NT2/D1 (cell line): ENCODE measurements around the gene CANT1.
"Not testable (repeated sequence)": the region's sequence is repeated elsewhere in the genome, so short reads cannot be mapped to it uniquely, and the experiment has no call there.

ENCODE experiments used
- DNase-seq: peaks from one replicate; pipeline ENCODE4 v3.0.0-alpha.2; 2011; ENCODE audit warnings: low read depth, low spot score
- H3K27me3 ChIP-seq: 2 replicates; pipeline ENCODE4 v1.6.0; 2011; ENCODE audit warnings: mild to moderate bottlenecking; ENCODE audit not compliant: insufficient read length, insufficient read depth
- H3K36me3 ChIP-seq: 2 replicates; pipeline ENCODE4 v1.6.1; 2011; ENCODE audit warnings: mild to moderate bottlenecking, low read length, mixed read lengths; ENCODE audit not compliant: insufficient read depth, insufficient read length
- H3K4me1 ChIP-seq: 2 replicates; pipeline ENCODE4 v1.5.1; 2011; ENCODE audit not compliant: insufficient read depth, insufficient read length
- H3K4me3 ChIP-seq: 2 replicates; pipeline ENCODE4 v1.5.1; 2011; ENCODE audit warnings: low read depth; ENCODE audit not compliant: insufficient read length
- H3K9ac ChIP-seq: 2 replicates; pipeline ENCODE4 v1.6.0; 2011; ENCODE audit warnings: low read depth; ENCODE audit not compliant: insufficient read length
- H3K9me3 ChIP-seq: 2 replicates; pipeline ENCODE4 v1.5.1; 2011; ENCODE audit warnings: mild to moderate bottlenecking, low read length; ENCODE audit not compliant: insufficient read depth
- SUZ12 ChIP-seq: IDR thresholded peaks from 2 replicates; pipeline ENCODE4 v1.6.1; 2011; ENCODE audit not compliant: insufficient read length, insufficient read depth; ENCODE audit errors: extremely low read depth
- YY1 ChIP-seq: IDR thresholded peaks from 2 replicates; pipeline ENCODE4 v1.6.1; 2011; ENCODE audit not compliant: insufficient read length, insufficient read depth
- ZNF274 ChIP-seq: IDR thresholded peaks from 2 replicates; pipeline ENCODE4 v1.6.1; 2011; ENCODE audit warnings: mild to moderate bottlenecking, low read depth, low read length

CANT1 gene

DNA sequence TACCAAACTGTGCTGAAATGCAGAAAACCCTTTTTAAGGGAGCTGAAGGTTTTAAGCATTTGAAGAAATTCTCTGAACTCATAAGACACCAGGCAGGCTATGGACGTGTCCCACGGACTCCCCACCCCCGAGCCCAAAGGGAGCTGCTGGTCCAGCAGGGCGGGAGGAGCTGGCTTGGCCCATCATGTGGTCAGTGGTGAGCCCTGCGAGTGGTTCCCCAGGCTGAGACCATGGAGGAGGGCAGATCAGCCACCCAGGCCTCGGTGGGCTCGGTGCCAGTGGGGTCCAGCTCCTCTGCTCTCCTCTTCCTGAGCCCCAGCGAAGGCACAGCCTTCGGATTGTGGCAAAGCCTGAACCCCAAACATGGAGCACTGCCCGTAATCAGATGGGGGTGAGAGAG, 56.9 kb downstream of the CANT1 start:
- no peak for DNase-seq
- Histone ChIP-seq H3K27me3 (peaks cover 2% of the 10 kb centered on the region), H3K4me1 (peaks cover 16% of the 10 kb centered on the region), H3K4me3 (no peak overlapping the region), H3K9me3 (peaks cover 25% of the 10 kb centered on the region), H3K9ac (no peak overlapping the region), H3K36me3 (no peaks in the 10 kb centered on the region)
- no peak for TF ChIP-seq ZNF274
- no peak for TF ChIP-seq SUZ12
- TF ChIP-seq YY1 = no peak

DNA sequence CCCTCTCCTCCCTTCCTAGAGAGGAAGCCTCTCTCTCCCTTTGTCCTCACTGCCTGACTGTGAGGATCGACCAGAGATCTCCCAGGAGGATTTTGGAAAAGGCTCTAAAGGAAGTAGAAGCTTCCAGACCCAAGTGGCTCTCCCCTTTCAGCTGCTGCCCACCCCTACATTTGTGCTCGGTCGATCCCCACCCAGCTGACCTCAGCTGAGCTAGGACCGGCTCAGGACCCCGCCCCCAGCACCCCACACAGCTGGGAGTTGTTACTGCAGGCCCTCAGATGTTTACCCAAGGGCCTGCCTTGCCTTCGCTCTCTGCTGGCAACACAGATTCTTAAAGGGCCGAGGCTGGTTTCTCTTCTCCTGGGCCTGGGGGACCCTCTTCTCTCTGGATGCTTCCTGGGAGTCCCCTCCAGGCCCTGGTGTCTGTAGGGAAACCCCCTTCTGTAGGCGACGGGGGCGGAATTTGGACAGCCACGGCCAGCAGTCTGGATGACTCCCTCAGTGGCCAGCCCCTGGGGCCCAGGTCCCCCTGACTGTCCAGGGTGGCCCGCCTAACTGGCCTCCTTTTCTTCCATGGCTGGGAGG, 57.5 kb downstream of the CANT1 start:
- H3K36me3 ChIP-seq = no peaks in the 10 kb centered on the region
- TF ChIP-seq ZNF274 = no peak
- no peak for TF ChIP-seq SUZ12
- no peak for TF ChIP-seq YY1
- H3K4me1 ChIP-seq = peaks cover 18% of the 10 kb centered on the region
- H3K9ac ChIP-seq = no peak overlapping the region
- H3K27me3 ChIP-seq = peaks cover 2% of the 10 kb centered on the region
- no peak for DNase-seq
- H3K9me3 ChIP-seq = peaks cover 25% of the 10 kb centered on the region
- H3K4me3 ChIP-seq = no peak overlapping the region

DNA sequence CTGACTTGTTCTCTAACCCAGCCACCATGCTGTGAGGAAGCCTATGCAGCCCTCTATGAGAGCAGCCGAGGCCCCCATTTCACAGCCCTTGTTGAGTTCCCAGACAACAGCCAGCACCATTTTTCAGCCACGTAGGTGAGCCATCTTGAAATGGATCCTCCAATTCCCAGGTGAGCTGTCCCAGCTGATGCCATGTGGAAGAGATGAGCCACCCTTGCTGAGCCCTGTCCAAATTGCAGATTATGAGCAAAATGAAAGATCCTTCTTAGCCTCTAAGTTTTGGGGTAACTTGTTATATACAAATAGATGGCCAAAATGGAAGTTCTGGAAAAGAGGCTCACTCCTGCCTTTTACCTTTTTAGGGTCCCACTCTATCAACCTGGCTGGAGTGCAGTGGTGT, 58.7 kb downstream of the CANT1 start:
- H3K9me3 ChIP-seq = peaks cover 25% of the 10 kb centered on the region
- no peaks in the 10 kb centered on the region for H3K36me3 ChIP-seq
- no peak overlapping the region for H3K9ac ChIP-seq
- TF ChIP-seq ZNF274 = no peak
- TF ChIP-seq YY1 = no peak
- TF ChIP-seq SUZ12 = no peak
- peaks cover 2% of the 10 kb centered on the region for H3K27me3 ChIP-seq
- no peak for DNase-seq
- no peak overlapping the region for H3K4me3 ChIP-seq
- H3K4me1 ChIP-seq = peaks cover 11% of the 10 kb centered on the region

DNA sequence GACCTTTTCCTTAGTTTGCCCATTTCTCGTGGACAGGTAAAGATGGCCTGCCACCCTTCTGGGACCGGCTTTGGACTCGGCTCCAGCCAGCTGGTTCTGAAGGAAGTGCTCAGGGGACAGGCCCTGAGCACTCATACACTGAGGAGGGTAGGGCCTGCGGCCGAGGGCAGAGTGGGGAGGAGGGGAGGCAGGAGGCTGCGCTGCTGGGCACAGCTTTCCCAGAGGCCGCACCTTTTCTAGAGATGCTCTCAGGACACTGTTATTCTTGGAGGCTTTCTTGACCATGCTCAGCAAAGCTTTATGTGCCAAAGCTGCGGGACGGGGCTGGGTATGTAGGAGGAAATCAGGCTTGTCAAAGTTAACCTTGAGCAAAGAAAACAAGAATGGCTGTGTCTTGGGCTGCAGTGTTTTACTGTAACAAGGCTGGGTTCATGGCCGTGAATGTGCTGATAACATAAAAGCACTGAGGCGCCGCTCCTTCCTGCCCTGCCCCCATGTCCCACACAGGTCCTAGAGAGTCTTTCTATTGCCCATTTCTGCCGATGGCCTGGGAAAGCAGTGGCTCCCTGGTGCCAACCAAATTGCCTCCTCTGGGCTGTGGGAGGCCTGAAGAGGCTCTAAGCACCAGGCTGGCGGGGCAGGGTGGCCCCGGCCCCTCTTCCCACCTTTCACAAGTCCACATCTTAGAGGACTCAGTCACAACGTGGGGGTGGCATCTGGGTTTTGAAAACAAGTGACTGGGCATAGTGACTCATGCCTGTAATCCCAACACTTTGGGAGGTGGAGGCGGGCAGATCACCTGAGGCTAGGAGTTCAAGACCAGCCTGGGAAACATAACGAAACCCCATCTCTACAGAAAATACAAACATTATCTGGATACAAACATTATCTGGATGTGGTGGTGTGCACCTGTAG, 62.1 kb downstream of the CANT1 start:
- no peak overlapping the region for H3K9ac ChIP-seq
- H3K36me3 ChIP-seq = no peaks in the 10 kb centered on the region
- H3K27me3 ChIP-seq = no peaks in the 10 kb centered on the region
- H3K4me1 ChIP-seq = peaks cover 3% of the 10 kb centered on the region
- TF ChIP-seq ZNF274 (no peak), YY1 (no peak), SUZ12 (no peak)
- H3K4me3 ChIP-seq = no peak overlapping the region
- no peak for DNase-seq
- H3K9me3 ChIP-seq = peaks cover 25% of the 10 kb centered on the region

DNA sequence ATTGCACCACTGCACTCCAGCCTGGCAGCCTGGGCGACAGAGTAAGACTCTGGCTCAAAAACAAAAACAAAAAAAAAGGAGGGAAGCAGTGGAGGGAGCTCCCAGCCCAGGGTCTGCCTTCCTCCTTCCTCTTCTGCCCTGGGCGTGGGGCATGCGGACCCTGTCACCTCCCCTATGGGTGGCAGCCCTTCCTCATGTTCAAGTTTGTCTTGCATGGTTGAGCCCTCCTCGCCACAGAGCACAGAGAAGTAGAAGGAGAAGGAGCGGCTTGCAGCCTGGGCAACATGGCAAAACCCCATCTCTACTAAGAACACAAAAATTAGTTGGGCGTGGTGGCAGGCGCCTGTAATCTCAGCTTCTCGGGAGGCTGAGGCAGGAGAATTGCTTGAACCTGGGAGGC, 62.9 kb downstream of the CANT1 start:
- no peak for TF ChIP-seq SUZ12
- TF ChIP-seq ZNF274 = no peak
- no peak for TF ChIP-seq YY1
- no peak for DNase-seq
- Histone ChIP-seq H3K27me3 (no peaks in the 10 kb centered on the region), H3K4me3 (no peak overlapping the region), H3K4me1 (peaks cover 3% of the 10 kb centered on the region), H3K9me3 (peaks cover 24% of the 10 kb centered on the region), H3K9ac (no peak overlapping the region), H3K36me3 (no peaks in the 10 kb centered on the region)

DNA sequence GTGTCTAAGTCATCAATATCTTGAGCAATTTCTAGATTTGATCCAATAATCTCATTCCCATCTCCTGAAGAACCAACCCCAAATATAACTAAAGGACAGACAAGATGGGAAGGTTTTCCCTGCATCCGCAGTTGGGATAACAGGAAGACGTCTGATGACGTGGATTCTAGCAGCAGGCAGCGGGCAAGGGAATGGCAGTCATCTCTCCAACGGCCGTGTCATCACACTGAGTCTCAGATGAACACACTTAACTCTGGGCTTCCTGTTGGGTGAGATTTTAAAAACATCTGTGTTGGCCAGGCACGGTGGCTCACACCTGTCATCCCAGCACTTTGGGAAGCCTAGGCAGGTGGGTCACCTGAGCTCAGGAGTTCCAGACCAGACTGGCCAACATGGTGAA, 63.4 kb downstream of the CANT1 start:
- H3K9me3 ChIP-seq = peaks cover 19% of the 10 kb centered on the region
- no peaks in the 10 kb centered on the region for H3K36me3 ChIP-seq
- no peak overlapping the region for H3K9ac ChIP-seq
- peaks cover 3% of the 10 kb centered on the region for H3K4me1 ChIP-seq
- no peak for TF ChIP-seq ZNF274
- TF ChIP-seq SUZ12 = no peak
- TF ChIP-seq YY1 = no peak
- DNase-seq = no peak
- H3K4me3 ChIP-seq = no peak overlapping the region
- no peaks in the 10 kb centered on the region for H3K27me3 ChIP-seq

DNA sequence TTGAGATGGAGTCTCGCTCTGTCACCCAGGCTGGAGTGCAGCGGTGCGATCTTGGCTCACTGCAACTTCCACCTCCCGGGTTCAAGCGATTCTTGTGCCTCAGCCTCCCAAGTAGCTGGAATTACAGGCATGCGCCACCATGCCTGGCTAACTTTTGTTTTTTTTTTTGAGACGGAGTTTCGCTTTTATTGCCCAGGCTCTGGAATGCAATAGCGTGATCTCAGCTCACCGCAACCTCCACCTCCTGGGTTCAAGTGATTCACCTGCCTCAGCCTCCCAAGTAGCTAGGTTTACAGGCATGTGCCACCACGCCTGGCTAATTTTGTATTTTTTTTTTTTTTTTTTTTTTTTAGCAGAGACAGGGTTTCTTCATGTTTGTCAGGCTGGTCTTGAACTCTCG, 64.1 kb downstream of the CANT1 start:
- H3K9ac ChIP-seq, H3K27me3 ChIP-seq, DNase-seq, H3K4me3 ChIP-seq, H3K36me3 ChIP-seq, H3K4me1 ChIP-seq: not testable (repeated sequence)
- H3K9me3 ChIP-seq = peaks cover 13% of the 10 kb centered on the region
